ENCODE results near the gene ABCB8.
A peak's percentile ranks its signal among the peaks of the same experiment; 100 is the strongest.

Gene ABCB8

DNA sequence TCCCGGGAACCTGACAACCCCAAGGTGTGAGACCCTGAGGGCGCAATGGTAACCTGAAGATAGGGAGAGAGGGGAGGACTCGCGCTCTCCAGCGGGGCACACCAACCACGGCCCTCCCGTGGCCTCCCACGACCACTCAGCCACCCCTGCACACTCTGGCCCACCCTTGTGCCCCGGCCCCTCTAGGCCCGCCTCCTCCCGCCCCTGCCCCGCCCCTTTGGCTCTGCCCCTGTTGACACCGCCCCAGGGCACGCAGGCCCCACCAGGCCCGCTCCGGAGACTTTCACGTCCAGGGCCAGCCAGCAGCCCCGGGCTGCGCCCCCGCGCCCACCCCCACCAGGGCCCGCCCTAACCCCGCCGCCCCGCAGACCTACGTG is 14.9 kb upstream of the ABCB8 start:
- Histone ChIP-seq H3K4me3 (replicated peaks; ENCODE audit: insufficient read depth, low read length) (no peak overlapping the region), H3K27me3 (ENCODE audit: insufficient read depth, poor library complexity, severe bottlenecking) (peaks cover 7% of the 10 kb centered on the region), H3K27ac (replicated peaks) (no peak overlapping the region; the same call in 1 of the 2 replicates)
- DNase-seq (ENCODE audit: low read depth in 1 of 2, low spot score in 1 of 2): no peak
- TF ChIP-seq POLR2AphosphoS5 (IDR thresholded peaks at IDR 0.05; ENCODE audit: low read depth): no peak
- TF ChIP-seq GABPA (IDR thresholded peaks at IDR 0.05; ENCODE audit: low read depth): no peak
- TF ChIP-seq, protein P1, sequence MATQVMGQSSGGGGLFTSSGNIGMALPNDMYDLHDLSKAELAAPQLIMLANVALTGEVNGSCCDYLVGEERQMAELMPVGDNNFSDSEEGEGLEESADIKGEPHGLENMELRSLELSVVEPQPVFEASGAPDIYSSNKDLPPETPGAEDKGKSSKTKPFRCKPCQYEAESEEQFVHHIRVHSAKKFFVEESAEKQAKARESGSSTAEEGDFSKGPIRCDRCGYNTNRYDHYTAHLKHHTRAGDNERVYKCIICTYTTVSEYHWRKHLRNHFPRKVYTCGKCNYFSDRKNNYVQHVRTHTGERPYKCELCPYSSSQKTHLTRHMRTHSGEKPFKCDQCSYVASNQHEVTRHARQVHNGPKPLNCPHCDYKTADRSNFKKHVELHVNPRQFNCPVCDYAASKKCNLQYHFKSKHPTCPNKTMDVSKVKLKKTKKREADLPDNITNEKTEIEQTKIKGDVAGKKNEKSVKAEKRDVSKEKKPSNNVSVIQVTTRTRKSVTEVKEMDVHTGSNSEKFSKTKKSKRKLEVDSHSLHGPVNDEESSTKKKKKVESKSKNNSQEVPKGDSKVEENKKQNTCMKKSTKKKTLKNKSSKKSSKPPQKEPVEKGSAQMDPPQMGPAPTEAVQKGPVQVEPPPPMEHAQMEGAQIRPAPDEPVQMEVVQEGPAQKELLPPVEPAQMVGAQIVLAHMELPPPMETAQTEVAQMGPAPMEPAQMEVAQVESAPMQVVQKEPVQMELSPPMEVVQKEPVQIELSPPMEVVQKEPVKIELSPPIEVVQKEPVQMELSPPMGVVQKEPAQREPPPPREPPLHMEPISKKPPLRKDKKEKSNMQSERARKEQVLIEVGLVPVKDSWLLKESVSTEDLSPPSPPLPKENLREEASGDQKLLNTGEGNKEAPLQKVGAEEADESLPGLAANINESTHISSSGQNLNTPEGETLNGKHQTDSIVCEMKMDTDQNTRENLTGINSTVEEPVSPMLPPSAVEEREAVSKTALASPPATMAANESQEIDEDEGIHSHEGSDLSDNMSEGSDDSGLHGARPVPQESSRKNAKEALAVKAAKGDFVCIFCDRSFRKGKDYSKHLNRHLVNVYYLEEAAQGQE (IDR thresholded peaks at IDR 0.05; ENCODE audit: insufficient replicate concordance, low read depth): no peak
- TF ChIP-seq SPI1 (IDR thresholded peaks at IDR 0.05; ENCODE audit: borderline replicate concordance, low read depth): no peak
- TF ChIP-seq, protein P2, sequence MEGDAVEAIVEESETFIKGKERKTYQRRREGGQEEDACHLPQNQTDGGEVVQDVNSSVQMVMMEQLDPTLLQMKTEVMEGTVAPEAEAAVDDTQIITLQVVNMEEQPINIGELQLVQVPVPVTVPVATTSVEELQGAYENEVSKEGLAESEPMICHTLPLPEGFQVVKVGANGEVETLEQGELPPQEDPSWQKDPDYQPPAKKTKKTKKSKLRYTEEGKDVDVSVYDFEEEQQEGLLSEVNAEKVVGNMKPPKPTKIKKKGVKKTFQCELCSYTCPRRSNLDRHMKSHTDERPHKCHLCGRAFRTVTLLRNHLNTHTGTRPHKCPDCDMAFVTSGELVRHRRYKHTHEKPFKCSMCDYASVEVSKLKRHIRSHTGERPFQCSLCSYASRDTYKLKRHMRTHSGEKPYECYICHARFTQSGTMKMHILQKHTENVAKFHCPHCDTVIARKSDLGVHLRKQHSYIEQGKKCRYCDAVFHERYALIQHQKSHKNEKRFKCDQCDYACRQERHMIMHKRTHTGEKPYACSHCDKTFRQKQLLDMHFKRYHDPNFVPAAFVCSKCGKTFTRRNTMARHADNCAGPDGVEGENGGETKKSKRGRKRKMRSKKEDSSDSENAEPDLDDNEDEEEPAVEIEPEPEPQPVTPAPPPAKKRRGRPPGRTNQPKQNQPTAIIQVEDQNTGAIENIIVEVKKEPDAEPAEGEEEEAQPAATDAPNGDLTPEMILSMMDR (IDR thresholded peaks at IDR 0.05; ENCODE audit: insufficient read depth, low read length): no peak

DNA sequence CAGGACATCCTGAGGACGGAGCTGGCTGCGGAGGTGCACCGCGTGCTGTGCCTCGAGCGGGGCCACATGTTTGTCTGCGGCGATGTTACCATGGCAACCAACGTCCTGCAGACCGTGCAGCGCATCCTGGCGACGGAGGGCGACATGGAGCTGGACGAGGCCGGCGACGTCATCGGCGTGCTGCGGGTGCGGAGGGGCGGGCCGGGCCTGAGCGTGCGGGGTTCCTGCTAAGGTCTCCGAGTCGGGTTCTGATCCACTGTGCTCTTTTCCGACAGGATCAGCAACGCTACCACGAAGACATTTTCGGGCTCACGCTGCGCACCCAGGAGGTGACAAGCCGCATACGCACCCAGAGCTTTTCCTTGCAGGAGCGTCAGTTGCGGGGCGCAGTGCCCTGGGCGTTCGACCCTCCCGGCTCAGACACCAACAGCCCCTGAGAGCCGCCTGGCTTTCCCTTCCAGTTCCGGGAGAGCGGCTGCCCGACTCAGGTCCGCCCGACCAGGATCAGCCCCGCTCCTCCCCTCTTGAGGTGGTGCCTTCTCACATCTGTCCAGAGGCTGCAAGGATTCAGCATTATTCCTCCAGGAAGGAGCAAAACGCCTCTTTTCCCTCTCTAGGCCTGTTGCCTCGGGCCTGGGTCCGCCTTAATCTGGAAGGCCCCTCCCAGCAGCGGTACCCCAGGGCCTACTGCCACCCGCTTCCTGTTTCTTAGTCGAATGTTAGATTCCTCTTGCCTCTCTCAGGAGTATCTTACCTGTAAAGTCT is 14.3 kb upstream of the ABCB8 start:
- peak; percentile 90 to 92 for DNase-seq (ENCODE audit: low read depth in 1 of 2, low spot score in 1 of 2)
- peak overlapping the region; percentile 46 for H3K4me3 ChIP-seq (replicated peaks; ENCODE audit: insufficient read depth, low read length)
- TF ChIP-seq POLR2AphosphoS5 (IDR thresholded peaks at IDR 0.05; ENCODE audit: low read depth) (no peak; the same call in 1 of the 2 replicates), SPI1 (IDR thresholded peaks at IDR 0.05; ENCODE audit: borderline replicate concordance, low read depth) (peak; percentile 61)
- TF ChIP-seq, protein P2 (IDR thresholded peaks at IDR 0.05; ENCODE audit: insufficient read depth, low read length): no peak
- H3K27ac ChIP-seq (replicated peaks): peak overlapping the region; percentile 43
- H3K27me3 ChIP-seq (ENCODE audit: insufficient read depth, poor library complexity, severe bottlenecking): peaks cover 11% of the 10 kb centered on the region

DNA sequence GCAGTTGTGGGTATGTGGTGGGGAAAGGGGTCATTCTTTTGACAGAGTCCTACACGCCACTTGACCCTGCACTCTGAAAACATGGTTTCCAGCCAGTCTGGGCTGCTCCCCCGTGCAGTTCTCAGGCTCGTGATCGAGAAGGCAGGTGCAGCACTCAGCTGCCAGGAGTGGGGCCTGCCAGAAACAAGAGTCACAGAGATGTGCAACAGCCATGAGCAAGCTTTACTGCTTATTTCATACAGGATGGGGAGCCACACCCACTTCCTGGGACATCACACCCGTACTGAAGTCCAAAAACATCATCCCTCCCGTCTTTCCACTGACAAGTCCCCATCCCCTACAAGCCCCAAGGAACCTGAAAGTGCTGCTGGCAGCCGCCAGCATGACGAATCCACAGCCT is 13.3 kb upstream of the ABCB8 start:
- no peak overlapping the region for H3K4me3 ChIP-seq (replicated peaks; ENCODE audit: insufficient read depth, low read length)
- no peak for DNase-seq (ENCODE audit: low read depth in 1 of 2, low spot score in 1 of 2)
- TF ChIP-seq SPI1 (IDR thresholded peaks at IDR 0.05; ENCODE audit: borderline replicate concordance, low read depth) (no peak), POLR2AphosphoS5 (IDR thresholded peaks at IDR 0.05; ENCODE audit: low read depth) (no peak), GABPA (IDR thresholded peaks at IDR 0.05; ENCODE audit: low read depth) (no peak)
- TF ChIP-seq, protein P2 (IDR thresholded peaks at IDR 0.05; ENCODE audit: insufficient read depth, low read length): no peak
- TF ChIP-seq, protein P1 (IDR thresholded peaks at IDR 0.05; ENCODE audit: insufficient replicate concordance, low read depth): no peak
- H3K27me3 ChIP-seq (ENCODE audit: insufficient read depth, poor library complexity, severe bottlenecking): peaks cover 19% of the 10 kb centered on the region
- H3K27ac ChIP-seq (replicated peaks): no peak overlapping the region
